D721Med (cell line): ENCODE results near the gene AREL1.

Source experiments
- DNase-seq: peaks from one replicate; pipeline ENCODE4 v3.0.0; 2011; ENCODE audit warnings: low spot score; ENCODE audit not compliant: insufficient read length
- FAIRE-seq: peaks from 2 replicates; lab custom pipeline; 2011; peaks lifted over from hg19 to GRCh38; lab: Jason Lieb, UNC
- CTCF ChIP-seq: IDR thresholded peaks from 2 replicates; pipeline ENCODE4 v1.5.1; 2012; ENCODE audit warnings: mild to moderate bottlenecking, control low read depth; ENCODE audit not compliant: insufficient read depth; ENCODE audit errors: missing control alignments

AREL1 gene

GRCh38 chr14:74713395-74713735 is 485 bp upstream of the AREL1 start:
- DNase-seq (no peak), FAIRE-seq (no peak)
- TF ChIP-seq CTCF, result no peak

DNA sequence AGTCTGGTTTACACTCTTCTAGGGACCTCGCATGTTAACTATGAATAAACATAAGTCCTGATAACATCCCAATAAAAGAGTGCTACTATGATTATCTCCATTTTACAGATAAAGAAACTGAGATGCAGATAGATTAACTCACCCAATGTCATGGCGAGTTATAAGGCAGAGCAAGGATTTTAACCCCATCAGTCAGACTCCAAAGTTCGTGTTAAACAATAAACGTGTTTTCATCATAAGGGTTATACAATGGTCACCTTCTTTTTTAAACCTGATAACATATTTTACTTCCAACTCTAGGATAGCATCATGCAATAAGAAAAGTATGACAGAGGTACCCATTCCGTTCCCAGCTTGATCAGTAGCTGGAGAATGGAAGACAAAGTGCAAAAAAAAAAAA is 1.2 kb downstream of the AREL1 start:
- no peak for DNase-seq
- FAIRE-seq, result no peak
- TF ChIP-seq CTCF, result no peak

DNA sequence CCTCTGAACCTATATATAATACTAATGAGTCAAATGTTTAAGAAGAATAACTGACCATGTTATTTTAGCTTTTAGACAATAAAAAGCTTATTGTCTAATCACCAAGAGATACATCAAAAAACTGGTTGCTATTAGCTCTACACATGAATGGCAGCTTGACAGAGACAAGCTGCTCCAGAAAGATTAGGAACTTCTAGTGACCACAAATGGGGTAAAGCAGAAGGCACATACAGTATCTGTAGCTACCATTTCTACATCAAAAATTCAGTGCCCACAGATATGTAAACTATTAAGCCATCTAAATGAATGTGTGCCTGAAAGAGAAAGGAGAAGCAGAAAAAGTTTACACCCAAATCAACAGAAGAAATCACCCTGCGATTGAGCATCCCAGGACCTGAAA is 2.4 kb downstream of the AREL1 start:
- no peak for TF ChIP-seq CTCF
- no peak for FAIRE-seq
- DNase-seq, result no peak

- no peak for TF ChIP-seq CTCF
- DNase-seq (no peak), FAIRE-seq (no peak)
Measured at GRCh38 chr14:74705613-74706500, 7.0 kb downstream of the AREL1 start.

GRCh38 chr14:74704656-74705055 is 8.2 kb downstream of the AREL1 start:
- no peak for TF ChIP-seq CTCF
- DNase-seq (no peak), FAIRE-seq (no peak)

DNA sequence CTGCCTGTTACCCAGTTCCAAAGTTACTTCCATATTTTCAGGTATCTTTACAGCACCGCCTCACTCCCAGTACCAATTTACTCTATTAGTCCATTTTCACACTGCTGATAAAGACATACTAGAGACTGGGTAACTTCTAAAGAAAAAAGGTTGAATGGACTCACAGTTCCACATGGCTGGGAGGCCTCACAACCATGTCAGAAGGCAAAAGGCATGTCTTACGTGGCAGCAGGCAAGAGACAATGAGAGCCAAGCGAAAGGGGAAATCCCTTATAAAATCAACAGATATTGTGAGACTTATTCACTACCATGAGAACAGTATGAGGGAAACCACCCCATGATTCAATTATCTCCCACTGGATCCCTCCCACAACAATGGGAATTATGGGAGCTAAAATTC is 9.8 kb downstream of the AREL1 start:
- FAIRE-seq (no peak), DNase-seq (no peak)
- TF ChIP-seq CTCF, result no peak

- DNase-seq (no peak), FAIRE-seq (no peak)
- TF ChIP-seq CTCF, result no peak
Measured at GRCh38 chr14:74702293-74702692, 10.6 kb downstream of the AREL1 start.
